Activated naive CD4-positive, alpha-beta T cell treated with anti-CD3 and anti-CD28 coated beads, Interleukin-2, amount 10 ng/mL, durations not matched to agents 7 days and 5 days (primary cell): ENCODE measurements around the gene AUTS2.

Experiments used
- CTCF ChIA-PET: fragments of 350-600 bp; sonication (Branson Sonifier 250); formaldehyde crosslinking; loops from one replicate; lab custom pipeline; 2021; ENCODE audit warnings: antibody characterized with exemption; lab: Charles Lee
- DNase-seq: peaks from one replicate; pipeline ENCODE4 v3.0.0-alpha.2; 2020
- H3K27ac Mint-ChIP-seq: one replicate; pipeline ENCODE4 v1.8.0; 2021; ENCODE audit warnings: mild to moderate bottlenecking, moderate library complexity, mixed read lengths
- H3K27me3 Mint-ChIP-seq: one replicate; pipeline ENCODE4 v1.8.0; 2021; ENCODE audit warnings: mild to moderate bottlenecking, mixed read lengths
- H3K36me3 Mint-ChIP-seq: one replicate; pipeline ENCODE4 v1.8.0; 2021; ENCODE audit warnings: mixed read lengths
- H3K4me1 Mint-ChIP-seq: one replicate; pipeline ENCODE4 v1.8.0; 2021; ENCODE audit warnings: mixed read lengths
- H3K4me3 Mint-ChIP-seq: one replicate; pipeline ENCODE4 v1.8.0; 2021; ENCODE audit warnings: mild to moderate bottlenecking, moderate library complexity, mixed read lengths
- H3K9me3 Mint-ChIP-seq: one replicate; pipeline ENCODE4 v1.8.0; 2021; ENCODE audit warnings: mixed read lengths

AUTS2 gene

GRCh38 chr7:70487886-70488285, 889.6 kb downstream of the AUTS2 start:
- H3K9me3 Mint-ChIP-seq: peaks cover 18% of the 10 kb centered on the region
- H3K27me3 Mint-ChIP-seq: no peaks in the 10 kb centered on the region
- H3K36me3 Mint-ChIP-seq: no peaks in the 10 kb centered on the region
- CTCF ChIA-PET: no interaction called here
- no peaks in the 10 kb centered on the region for H3K4me1 Mint-ChIP-seq
- DNase-seq: no peak
- H3K4me3 Mint-ChIP-seq: no peak overlapping the region
- no peak overlapping the region for H3K27ac Mint-ChIP-seq

GRCh38 chr7:70489813-70490212, 891.5 kb downstream of the AUTS2 start:
- DNase-seq: no peak
- Mint-ChIP-seq H3K9me3 (peaks cover 16% of the 10 kb centered on the region), H3K4me3 (no peak overlapping the region), H3K4me1 (no peaks in the 10 kb centered on the region), H3K36me3 (no peaks in the 10 kb centered on the region), H3K27ac (no peak overlapping the region), H3K27me3 (no peaks in the 10 kb centered on the region)
- CTCF ChIA-PET: no interaction called here

- H3K27me3 Mint-ChIP-seq: no peaks in the 10 kb centered on the region
- DNase-seq: no peak
- CTCF ChIA-PET: no interaction called here
- no peaks in the 10 kb centered on the region for H3K36me3 Mint-ChIP-seq
- H3K4me3 Mint-ChIP-seq: no peak overlapping the region
- no peak overlapping the region for H3K27ac Mint-ChIP-seq
- no peaks in the 10 kb centered on the region for H3K4me1 Mint-ChIP-seq
- H3K9me3 Mint-ChIP-seq: peaks cover 5% of the 10 kb centered on the region
These were observed 894.4 kb downstream of the AUTS2 start for GRCh38 chr7:70492625-70493024.

GRCh38 chr7:70494225-70495032, 896.2 kb downstream of the AUTS2 start:
- DNase-seq: no peak
- Mint-ChIP-seq H3K27ac (no peak overlapping the region), H3K4me1 (no peaks in the 10 kb centered on the region), H3K4me3 (no peak overlapping the region), H3K36me3 (no peaks in the 10 kb centered on the region), H3K27me3 (no peaks in the 10 kb centered on the region), H3K9me3 (peaks cover 2% of the 10 kb centered on the region)
- CTCF ChIA-PET: no interaction called here

GRCh38 chr7:70495033-70495376, 896.7 kb downstream of the AUTS2 start:
- DNase-seq: no peak
- Mint-ChIP-seq H3K27ac (no peak overlapping the region), H3K27me3 (no peaks in the 10 kb centered on the region), H3K4me3 (no peak overlapping the region), H3K4me1 (no peaks in the 10 kb centered on the region), H3K9me3 (peaks cover 2% of the 10 kb centered on the region), H3K36me3 (no peaks in the 10 kb centered on the region)
- CTCF ChIA-PET: no interaction called here

- no peaks in the 10 kb centered on the region for H3K9me3 Mint-ChIP-seq
- H3K27me3 Mint-ChIP-seq: no peaks in the 10 kb centered on the region
- no peak for DNase-seq
- no peaks in the 10 kb centered on the region for H3K36me3 Mint-ChIP-seq
- CTCF ChIA-PET: no interaction called here
- no peaks in the 10 kb centered on the region for H3K4me1 Mint-ChIP-seq
- no peak overlapping the region for H3K27ac Mint-ChIP-seq
- no peak overlapping the region for H3K4me3 Mint-ChIP-seq
These were observed 899.5 kb downstream of the AUTS2 start for GRCh38 chr7:70497793-70498192.

GRCh38 chr7:70498232-70498992, 900.1 kb downstream of the AUTS2 start:
- Mint-ChIP-seq H3K27ac (no peak overlapping the region), H3K36me3 (no peaks in the 10 kb centered on the region), H3K9me3 (no peaks in the 10 kb centered on the region), H3K27me3 (no peaks in the 10 kb centered on the region), H3K4me3 (no peak overlapping the region), H3K4me1 (no peaks in the 10 kb centered on the region)
- CTCF ChIA-PET: no interaction called here
- DNase-seq: no peak

- no peak for DNase-seq
- Mint-ChIP-seq H3K27ac (no peak overlapping the region), H3K27me3 (no peaks in the 10 kb centered on the region), H3K9me3 (no peaks in the 10 kb centered on the region), H3K36me3 (no peaks in the 10 kb centered on the region), H3K4me3 (no peak overlapping the region), H3K4me1 (no peaks in the 10 kb centered on the region)
- CTCF ChIA-PET: no interaction called here
These were observed 902.0 kb downstream of the AUTS2 start for GRCh38 chr7:70500261-70500660.

- Mint-ChIP-seq H3K27ac (no peak overlapping the region), H3K4me1 (no peaks in the 10 kb centered on the region), H3K4me3 (no peak overlapping the region), H3K27me3 (no peaks in the 10 kb centered on the region), H3K36me3 (no peaks in the 10 kb centered on the region), H3K9me3 (peaks cover 2% of the 10 kb centered on the region)
- DNase-seq: no peak
- CTCF ChIA-PET: no interaction called here
These were observed 904.0 kb downstream of the AUTS2 start for GRCh38 chr7:70502117-70502863.

GRCh38 chr7:70504254-70504653, 906.0 kb downstream of the AUTS2 start:
- Mint-ChIP-seq H3K36me3 (no peaks in the 10 kb centered on the region), H3K4me1 (no peaks in the 10 kb centered on the region)

GRCh38 chr7:70505468-70505867, 907.2 kb downstream of the AUTS2 start:
- CTCF ChIA-PET: interaction anchor here (0.7 to 1.7 kb wide), 2 partner anchors 24 to 463 kb away, joined by 3 read pairs; no protein-coding TSS in a partner anchor
- Mint-ChIP-seq H3K9me3 (peaks cover 2% of the 10 kb centered on the region), H3K4me3 (no peak overlapping the region), H3K4me1 (no peaks in the 10 kb centered on the region), H3K27me3 (no peaks in the 10 kb centered on the region), H3K27ac (no peak overlapping the region), H3K36me3 (no peaks in the 10 kb centered on the region)
- DNase-seq: no peak

More at GRCh38 chr7:70504254-70504653, 906.0 kb downstream of the AUTS2 start:
- Mint-ChIP-seq H3K27me3 (no peaks in the 10 kb centered on the region), H3K4me3 (no peak overlapping the region), H3K9me3 (peaks cover 2% of the 10 kb centered on the region), H3K27ac (no peak overlapping the region)
- DNase-seq: no peak
- CTCF ChIA-PET: no interaction called here

- H3K36me3 Mint-ChIP-seq: no peaks in the 10 kb centered on the region
- H3K27ac Mint-ChIP-seq: no peak overlapping the region
- DNase-seq: no peak
- CTCF ChIA-PET: interaction anchor here (0.7 to 1.7 kb wide), 2 partner anchors 24 to 463 kb away, joined by 3 read pairs; no protein-coding TSS in a partner anchor
- no peaks in the 10 kb centered on the region for H3K27me3 Mint-ChIP-seq
- H3K9me3 Mint-ChIP-seq: peaks cover 2% of the 10 kb centered on the region
- no peaks in the 10 kb centered on the region for H3K4me1 Mint-ChIP-seq
- no peak overlapping the region for H3K4me3 Mint-ChIP-seq
These were observed 907.6 kb downstream of the AUTS2 start for GRCh38 chr7:70505886-70506285.

- peaks cover 2% of the 10 kb centered on the region for H3K9me3 Mint-ChIP-seq
- no peaks in the 10 kb centered on the region for H3K4me1 Mint-ChIP-seq
- CTCF ChIA-PET: interaction anchor here (0.7 to 1.7 kb wide), 2 partner anchors 25 to 464 kb away, joined by 3 read pairs; no protein-coding TSS in a partner anchor
- no peak overlapping the region for H3K4me3 Mint-ChIP-seq
- H3K27me3 Mint-ChIP-seq: no peaks in the 10 kb centered on the region
- no peaks in the 10 kb centered on the region for H3K36me3 Mint-ChIP-seq
- no peak overlapping the region for H3K27ac Mint-ChIP-seq
- DNase-seq: no peak
These were observed 908.2 kb downstream of the AUTS2 start for GRCh38 chr7:70506434-70506833.

GRCh38 chr7:70512144-70512543, 913.9 kb downstream of the AUTS2 start:
- Mint-ChIP-seq H3K9me3 (peaks cover 2% of the 10 kb centered on the region), H3K27ac (no peak overlapping the region), H3K4me3 (no peak overlapping the region), H3K36me3 (no peaks in the 10 kb centered on the region), H3K27me3 (no peaks in the 10 kb centered on the region), H3K4me1 (no peaks in the 10 kb centered on the region)
- DNase-seq: no peak
- CTCF ChIA-PET: no interaction called here
